Inferior parietal cortex (tissue), 1 donor: Measurements from ENCODE around the gene SORCS2.

Experiments used
- DNase-seq: peaks from one replicate; pipeline ENCODE4 v3.0.0-alpha.2; 2016; ENCODE audit errors: extremely low spot score

The SORCS2 gene

DNA sequence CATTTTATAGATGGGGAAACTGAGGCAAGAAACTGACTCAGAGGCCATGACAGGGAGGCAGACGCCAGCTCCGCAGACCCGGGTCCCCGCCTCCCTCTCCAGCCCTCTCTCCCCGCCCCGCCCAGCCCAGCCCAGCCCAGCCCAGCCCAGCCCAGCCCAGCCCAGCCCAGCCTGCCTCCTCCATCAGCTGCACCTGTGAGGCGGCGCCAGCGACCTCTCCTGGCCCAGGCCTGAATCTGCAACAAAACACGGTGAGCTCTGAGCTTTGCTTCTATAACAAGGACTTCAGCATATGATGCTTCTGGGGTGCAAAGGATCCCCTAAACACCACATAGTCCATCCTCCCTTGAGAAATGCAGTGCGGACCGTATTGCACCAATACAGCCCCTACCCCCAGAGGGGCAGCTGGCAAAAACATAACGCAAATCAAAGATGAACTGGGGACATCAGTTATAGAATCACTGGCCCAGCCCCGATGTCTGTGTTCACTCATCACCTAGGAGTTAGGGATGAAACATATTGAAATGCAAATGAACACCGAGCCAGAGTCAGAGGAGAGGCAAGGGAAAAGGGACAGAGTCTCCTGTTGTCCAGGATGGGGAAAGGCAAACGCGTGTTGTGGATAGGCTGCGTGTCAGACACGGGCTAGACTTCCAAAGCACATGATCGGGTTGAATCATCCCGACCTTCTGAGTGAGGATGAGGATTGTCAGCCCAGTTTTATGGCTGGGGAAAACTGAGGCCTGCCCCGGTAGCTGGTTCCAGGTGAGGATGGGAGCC, 458.5 kb downstream of the SORCS2 start:
- DNase-seq: no peak

DNA sequence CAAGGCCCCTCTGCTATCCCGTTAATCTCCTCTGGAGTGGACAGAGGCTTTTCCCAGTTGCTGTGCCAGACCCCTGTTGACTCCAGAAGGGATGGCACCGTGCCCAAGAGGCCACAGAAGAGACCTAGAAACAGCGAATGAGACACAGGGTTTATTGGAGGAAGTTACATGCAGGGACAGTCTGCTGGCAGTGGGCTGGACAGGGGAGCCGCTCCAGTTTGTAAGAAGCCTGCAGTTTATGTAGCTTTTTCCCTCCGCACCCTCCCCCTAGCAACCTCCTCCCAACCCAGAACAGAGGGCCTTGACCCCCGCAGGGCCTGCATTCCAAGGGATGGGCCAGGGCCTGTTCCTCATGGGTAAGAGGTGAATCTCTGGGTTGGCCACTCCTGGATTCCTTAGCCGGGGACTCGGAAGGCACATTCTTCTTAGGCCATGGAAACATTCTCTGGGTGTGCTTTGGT, 459.2 kb downstream of the SORCS2 start:
- no peak for DNase-seq

DNA sequence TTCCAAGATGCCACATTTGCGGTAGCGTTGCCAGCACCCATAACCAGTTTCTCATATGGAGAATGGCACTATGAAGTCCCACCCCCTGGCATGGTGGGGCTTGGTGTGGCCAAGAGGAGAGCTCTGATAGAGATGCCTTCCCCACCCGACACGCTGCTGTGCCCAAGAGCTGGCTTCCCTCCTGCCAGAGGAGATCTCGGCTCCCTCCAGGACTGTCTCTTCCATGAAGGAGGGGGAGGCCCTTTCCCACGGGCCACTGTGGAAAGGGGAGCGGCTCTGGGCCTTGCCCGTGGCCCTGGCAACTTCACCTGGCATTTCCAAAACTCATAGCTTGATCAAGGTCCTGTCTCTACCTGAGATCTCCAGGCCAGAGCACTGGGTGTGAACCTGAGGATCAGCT, 459.7 kb downstream of the SORCS2 start:
- DNase-seq: no peak

DNA sequence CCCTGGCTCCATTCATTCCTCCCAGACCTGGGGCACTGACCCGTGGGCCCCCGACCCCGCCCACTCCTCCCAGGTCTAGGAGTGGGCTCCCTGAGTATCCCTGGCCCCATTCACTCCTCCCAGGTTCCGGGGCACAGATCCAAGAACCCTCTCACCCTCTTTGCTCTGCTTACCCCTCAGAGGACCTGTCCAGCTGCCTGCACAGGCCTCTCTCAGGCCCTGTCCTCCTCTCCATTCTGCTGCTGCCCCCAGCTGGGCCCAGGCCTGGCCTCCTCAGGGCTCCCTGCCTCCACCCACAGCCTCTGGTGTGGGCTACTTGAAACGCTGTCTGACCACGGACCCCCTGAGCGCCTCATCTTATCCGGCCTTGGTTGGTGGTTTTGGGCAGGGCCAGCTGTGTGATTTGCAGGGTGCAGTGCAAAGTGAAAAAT, 460.1 kb downstream of the SORCS2 start:
- no peak for DNase-seq

GRCh38 chr4:7652906-7653305, 460.6 kb downstream of the SORCS2 start:
- no peak for DNase-seq

GRCh38 chr4:7653510-7654369, 461.4 kb downstream of the SORCS2 start:
- DNase-seq: no peak

- DNase-seq: no peak
These were observed 462.5 kb downstream of the SORCS2 start for GRCh38 chr4:7654550-7655445.

DNA sequence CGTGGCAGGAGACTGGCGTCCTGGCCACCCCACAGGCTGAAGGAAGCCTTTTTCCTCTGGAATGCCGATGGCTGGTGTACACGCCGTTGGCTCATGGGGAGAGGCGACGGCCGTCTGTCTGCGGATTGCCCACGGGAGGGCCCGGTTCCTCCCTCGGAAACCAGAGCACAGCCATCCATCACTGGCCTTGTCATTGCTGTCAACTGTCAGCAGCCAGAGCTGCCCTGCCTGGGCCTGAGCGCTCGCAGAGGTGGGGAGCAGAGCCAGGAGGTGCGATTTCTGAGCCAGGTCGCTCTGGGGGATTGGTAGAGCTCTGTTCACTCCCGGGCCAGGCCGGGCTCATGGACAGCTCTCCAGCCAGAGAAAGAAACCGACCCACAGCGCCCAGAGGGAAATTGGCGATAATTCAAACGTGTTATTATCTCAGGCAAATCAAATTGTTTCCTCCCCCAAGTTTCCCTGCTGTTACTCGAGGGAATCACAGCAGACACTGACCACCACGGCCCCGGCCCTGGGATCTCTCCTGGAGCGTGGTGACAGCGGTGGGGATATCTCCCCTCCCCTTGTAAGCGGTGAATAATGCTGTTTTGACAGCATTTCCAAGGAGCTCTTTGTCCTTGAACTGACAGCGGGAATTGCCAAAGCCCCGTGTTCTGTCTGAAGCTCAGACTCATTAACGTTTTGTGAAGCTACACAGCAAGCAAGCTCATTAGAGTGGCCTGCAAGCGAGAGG, 463.3 kb downstream of the SORCS2 start:
- no peak for DNase-seq

GRCh38 chr4:7656244-7656800, 464.0 kb downstream of the SORCS2 start:
- no peak for DNase-seq

- no peak for DNase-seq
These were observed 465.4 kb downstream of the SORCS2 start for GRCh38 chr4:7657545-7658297.

GRCh38 chr4:7658341-7659204, 466.2 kb downstream of the SORCS2 start:
- no peak for DNase-seq

- DNase-seq: no peak
These were observed 467.3 kb downstream of the SORCS2 start for GRCh38 chr4:7659429-7660175.

- DNase-seq: no peak
These were observed 468.1 kb downstream of the SORCS2 start for GRCh38 chr4:7660176-7661039.

GRCh38 chr4:7661066-7661748, 468.9 kb downstream of the SORCS2 start:
- DNase-seq: no peak

DNA sequence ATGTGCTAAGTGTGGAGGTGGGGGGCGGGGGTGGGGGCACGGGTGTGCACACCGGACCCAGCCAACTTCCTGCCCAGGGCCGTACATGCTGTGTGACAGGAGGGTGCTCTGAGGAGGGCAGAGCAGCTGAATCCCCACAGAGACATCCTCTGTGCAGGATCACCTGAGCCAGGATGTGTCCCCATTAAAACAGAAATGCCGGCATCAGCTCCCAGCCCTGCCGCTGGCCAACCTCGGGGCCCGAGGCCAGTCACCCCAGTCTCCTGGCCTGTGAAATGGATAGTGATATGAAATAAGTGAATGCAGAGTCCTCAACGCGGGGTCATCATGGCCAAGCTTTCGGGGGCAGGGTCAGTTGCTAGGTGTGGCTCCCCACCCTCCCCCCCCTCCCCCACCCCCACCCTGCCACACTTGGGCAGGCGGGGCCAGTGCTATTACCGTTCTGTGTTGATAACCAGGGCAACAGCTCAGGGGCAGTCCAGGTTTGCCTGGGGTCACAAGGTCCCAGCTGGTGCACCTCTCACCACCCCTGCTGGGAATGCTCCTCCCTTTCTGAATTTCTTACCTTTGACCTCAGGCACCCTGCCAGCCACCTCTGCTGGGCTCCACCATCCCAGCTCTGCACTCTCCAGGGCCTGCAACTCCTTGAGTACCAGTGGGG, 469.6 kb downstream of the SORCS2 start:
- no peak for DNase-seq

DNA sequence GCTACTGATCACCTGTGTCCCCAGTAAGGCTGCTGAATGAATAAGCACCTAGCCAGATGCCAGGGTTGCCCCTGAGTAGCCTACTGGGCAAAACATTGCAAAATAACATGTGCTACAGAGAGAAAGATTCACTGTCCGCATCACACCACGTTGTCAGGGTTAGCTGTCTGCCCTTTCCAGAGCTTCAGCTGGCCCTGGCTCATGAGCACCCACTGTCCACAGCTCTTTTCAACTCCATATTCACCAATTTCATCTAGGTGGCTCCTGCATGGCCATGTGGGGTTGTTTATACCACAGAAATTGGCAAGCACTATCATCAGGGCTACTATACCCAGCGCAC, 470.1 kb downstream of the SORCS2 start:
- DNase-seq: no peak
